Measurements from ENCODE around the gene UST.

Gene UST

GRCh38 chr6:148962854-148963515 is 216.2 kb downstream of the UST start:
- Histone ChIP-seq H3K9me3 (ENCODE audit: insufficient read depth, low read length) (no peaks in the 10 kb centered on the region), H3K4me2 (ENCODE audit: low read depth, low read length, poor library complexity, severe bottlenecking) (no peak overlapping the region), H3K4me3 (ENCODE audit: insufficient read depth, low read length, poor library complexity, severe bottlenecking) (no peak overlapping the region), H3K9me2 (replicated peaks; ENCODE audit: insufficient read depth, low read length) (no peaks in the 10 kb centered on the region), H3K9ac (ENCODE audit: low read length) (no peak overlapping the region), H3K27me3 (ENCODE audit: low read length) (no peaks in the 10 kb centered on the region), H3F3A (ENCODE audit: insufficient read depth) (no peaks in the 10 kb centered on the region), H3K79me2 (ENCODE audit: insufficient read depth, low read length) (no peaks in the 10 kb centered on the region), H4K20me1 (ENCODE audit: low read depth, low read length) (no peaks in the 10 kb centered on the region), H3K27ac (ENCODE audit: low read depth, low read length) (no peak overlapping the region), H3K36me3 (ENCODE audit: low read length) (no peaks in the 10 kb centered on the region), H2AFZ (ENCODE audit: low read depth, low read length, severe bottlenecking) (no peak overlapping the region)
- no peak for TF ChIP-seq EZH2phosphoT487 (conservative IDR thresholded peaks at IDR 0.05; ENCODE audit: low read length)
- TF ChIP-seq CTCF (IDR thresholded peaks at IDR 0.05; ENCODE audit: insufficient read depth, low read length, poor library complexity, severe bottlenecking) = no peak

GRCh38 chr6:148963738-148964137 is 216.9 kb downstream of the UST start:
- no peaks in the 10 kb centered on the region for H3K79me2 ChIP-seq (ENCODE audit: insufficient read depth, low read length)
- no peak overlapping the region for H2AFZ ChIP-seq (ENCODE audit: low read depth, low read length, severe bottlenecking)
- H3K4me3 ChIP-seq (ENCODE audit: insufficient read depth, low read length, poor library complexity, severe bottlenecking) = no peak overlapping the region
- no peaks in the 10 kb centered on the region for H3K36me3 ChIP-seq (ENCODE audit: low read length)
- TF ChIP-seq EZH2phosphoT487 (conservative IDR thresholded peaks at IDR 0.05; ENCODE audit: low read length) = no peak
- no peak for TF ChIP-seq CTCF (IDR thresholded peaks at IDR 0.05; ENCODE audit: insufficient read depth, low read length, poor library complexity, severe bottlenecking)
- H3F3A ChIP-seq (ENCODE audit: insufficient read depth) = no peaks in the 10 kb centered on the region
- no peak overlapping the region for H3K27ac ChIP-seq (ENCODE audit: low read depth, low read length)
- no peaks in the 10 kb centered on the region for H3K9me2 ChIP-seq (replicated peaks; ENCODE audit: insufficient read depth, low read length)
- H4K20me1 ChIP-seq (ENCODE audit: low read depth, low read length) = no peaks in the 10 kb centered on the region
- H3K27me3 ChIP-seq (ENCODE audit: low read length) = no peaks in the 10 kb centered on the region
- no peak overlapping the region for H3K4me2 ChIP-seq (ENCODE audit: low read depth, low read length, poor library complexity, severe bottlenecking)
- H3K9me3 ChIP-seq (ENCODE audit: insufficient read depth, low read length) = no peaks in the 10 kb centered on the region
- no peak overlapping the region for H3K9ac ChIP-seq (ENCODE audit: low read length)

GRCh38 chr6:148964467-148964866 is 217.6 kb downstream of the UST start:
- no peak for TF ChIP-seq CTCF (IDR thresholded peaks at IDR 0.05; ENCODE audit: insufficient read depth, low read length, poor library complexity, severe bottlenecking)
- no peak for TF ChIP-seq EZH2phosphoT487 (conservative IDR thresholded peaks at IDR 0.05; ENCODE audit: low read length)
- Histone ChIP-seq H3K36me3 (ENCODE audit: low read length) (no peaks in the 10 kb centered on the region), H3K27ac (ENCODE audit: low read depth, low read length) (no peak overlapping the region), H3K79me2 (ENCODE audit: insufficient read depth, low read length) (no peaks in the 10 kb centered on the region), H3F3A (ENCODE audit: insufficient read depth) (no peaks in the 10 kb centered on the region), H3K9ac (ENCODE audit: low read length) (no peak overlapping the region), H3K27me3 (ENCODE audit: low read length) (no peaks in the 10 kb centered on the region), H2AFZ (ENCODE audit: low read depth, low read length, severe bottlenecking) (no peak overlapping the region), H3K9me3 (ENCODE audit: insufficient read depth, low read length) (no peaks in the 10 kb centered on the region), H3K9me2 (replicated peaks; ENCODE audit: insufficient read depth, low read length) (no peaks in the 10 kb centered on the region), H4K20me1 (ENCODE audit: low read depth, low read length) (no peaks in the 10 kb centered on the region), H3K4me2 (ENCODE audit: low read depth, low read length, poor library complexity, severe bottlenecking) (no peak overlapping the region), H3K4me3 (ENCODE audit: insufficient read depth, low read length, poor library complexity, severe bottlenecking) (no peak overlapping the region)

All from SU-DHL-6 (cell line).